Measurements from ENCODE around the gene ACSS3.
"Not testable (repeated sequence)": the region's sequence is repeated elsewhere in the genome, so short reads cannot be mapped to it uniquely, and the experiment has no call there.

Gene ACSS3, protein sequence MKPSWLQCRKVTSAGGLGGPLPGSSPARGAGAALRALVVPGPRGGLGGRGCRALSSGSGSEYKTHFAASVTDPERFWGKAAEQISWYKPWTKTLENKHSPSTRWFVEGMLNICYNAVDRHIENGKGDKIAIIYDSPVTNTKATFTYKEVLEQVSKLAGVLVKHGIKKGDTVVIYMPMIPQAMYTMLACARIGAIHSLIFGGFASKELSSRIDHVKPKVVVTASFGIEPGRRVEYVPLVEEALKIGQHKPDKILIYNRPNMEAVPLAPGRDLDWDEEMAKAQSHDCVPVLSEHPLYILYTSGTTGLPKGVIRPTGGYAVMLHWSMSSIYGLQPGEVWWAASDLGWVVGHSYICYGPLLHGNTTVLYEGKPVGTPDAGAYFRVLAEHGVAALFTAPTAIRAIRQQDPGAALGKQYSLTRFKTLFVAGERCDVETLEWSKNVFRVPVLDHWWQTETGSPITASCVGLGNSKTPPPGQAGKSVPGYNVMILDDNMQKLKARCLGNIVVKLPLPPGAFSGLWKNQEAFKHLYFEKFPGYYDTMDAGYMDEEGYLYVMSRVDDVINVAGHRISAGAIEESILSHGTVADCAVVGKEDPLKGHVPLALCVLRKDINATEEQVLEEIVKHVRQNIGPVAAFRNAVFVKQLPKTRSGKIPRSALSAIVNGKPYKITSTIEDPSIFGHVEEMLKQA

DNA sequence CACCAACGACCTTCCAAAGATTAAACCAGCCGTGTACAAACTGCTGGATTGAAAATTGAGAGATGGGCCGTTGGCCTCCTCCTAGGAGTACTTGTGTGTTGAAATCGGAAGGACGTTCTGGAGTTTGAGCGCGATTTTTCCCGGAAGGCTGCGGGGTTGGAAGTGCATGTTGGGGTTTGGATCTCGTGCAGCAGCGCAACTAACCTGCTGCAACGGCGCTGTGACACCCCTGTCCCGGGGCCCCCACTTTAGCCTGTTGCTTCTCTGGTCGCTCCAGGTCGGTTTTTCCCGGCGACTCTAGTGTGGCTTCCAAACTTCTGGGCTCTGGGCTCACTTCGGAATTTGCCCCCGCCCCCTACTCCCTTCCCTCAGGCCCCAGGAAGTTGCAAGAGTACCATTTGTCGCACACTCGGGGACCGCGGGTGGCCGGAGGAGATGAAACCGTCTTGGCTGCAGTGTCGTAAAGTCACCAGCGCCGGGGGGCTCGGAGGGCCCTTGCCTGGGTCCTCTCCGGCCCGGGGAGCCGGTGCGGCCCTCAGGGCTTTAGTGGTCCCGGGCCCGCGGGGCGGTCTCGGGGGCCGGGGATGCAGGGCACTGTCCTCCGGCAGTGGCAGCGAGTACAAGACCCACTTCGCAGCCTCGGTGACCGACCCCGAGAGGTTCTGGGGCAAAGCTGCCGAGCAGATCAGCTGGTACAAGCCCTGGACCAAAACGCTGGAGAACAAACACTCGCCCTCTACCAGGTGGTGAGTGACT, at the start of gene ACSS3:
TSS of gene ACSS3 (plus strand) at position 394 of the 756 bp plus-strand sequence. CDS start at position 436, 42 bp downstream.
- TF ChIP-seq, protein P1, sequence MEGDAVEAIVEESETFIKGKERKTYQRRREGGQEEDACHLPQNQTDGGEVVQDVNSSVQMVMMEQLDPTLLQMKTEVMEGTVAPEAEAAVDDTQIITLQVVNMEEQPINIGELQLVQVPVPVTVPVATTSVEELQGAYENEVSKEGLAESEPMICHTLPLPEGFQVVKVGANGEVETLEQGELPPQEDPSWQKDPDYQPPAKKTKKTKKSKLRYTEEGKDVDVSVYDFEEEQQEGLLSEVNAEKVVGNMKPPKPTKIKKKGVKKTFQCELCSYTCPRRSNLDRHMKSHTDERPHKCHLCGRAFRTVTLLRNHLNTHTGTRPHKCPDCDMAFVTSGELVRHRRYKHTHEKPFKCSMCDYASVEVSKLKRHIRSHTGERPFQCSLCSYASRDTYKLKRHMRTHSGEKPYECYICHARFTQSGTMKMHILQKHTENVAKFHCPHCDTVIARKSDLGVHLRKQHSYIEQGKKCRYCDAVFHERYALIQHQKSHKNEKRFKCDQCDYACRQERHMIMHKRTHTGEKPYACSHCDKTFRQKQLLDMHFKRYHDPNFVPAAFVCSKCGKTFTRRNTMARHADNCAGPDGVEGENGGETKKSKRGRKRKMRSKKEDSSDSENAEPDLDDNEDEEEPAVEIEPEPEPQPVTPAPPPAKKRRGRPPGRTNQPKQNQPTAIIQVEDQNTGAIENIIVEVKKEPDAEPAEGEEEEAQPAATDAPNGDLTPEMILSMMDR (IDR thresholded peaks at IDR 0.05; ENCODE audit: low read depth, low read length, missing control alignments), result no peak
- DNase-seq (ENCODE audit: low read depth), result no peak
- H3K4me3 ChIP-seq (ENCODE audit: low read depth, low read length), result no peak within 1 kb of the TSS

DNA sequence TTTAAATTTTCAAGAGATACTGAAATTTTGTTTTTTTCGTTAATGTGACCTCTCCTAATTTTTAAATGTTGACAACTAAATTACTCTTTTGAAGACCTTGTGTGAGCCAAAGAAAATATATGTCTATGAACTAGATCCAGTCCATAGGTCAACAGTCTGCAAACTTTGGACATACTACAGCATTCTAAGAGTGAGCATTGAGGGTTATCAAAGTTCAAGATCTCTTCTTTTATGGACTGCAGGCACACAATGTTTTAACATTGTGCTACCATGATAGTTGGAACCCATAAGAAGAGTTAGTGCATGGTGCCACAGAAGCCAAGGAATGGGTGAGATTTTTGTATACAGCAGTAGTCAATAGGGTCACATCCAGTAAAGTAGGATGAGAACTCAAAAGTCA, 43.0 kb upstream of the ACSS3 start:
- no peak for DNase-seq (ENCODE audit: low read depth)
- no peak overlapping the region for H3K4me3 ChIP-seq (ENCODE audit: low read depth, low read length)

GRCh38 chr12:81039231-81039630, 38.6 kb upstream of the ACSS3 start:
- no peak overlapping the region for H3K4me3 ChIP-seq (ENCODE audit: low read depth, low read length)
- TF ChIP-seq, protein P1 (IDR thresholded peaks at IDR 0.05; ENCODE audit: low read depth, low read length, missing control alignments), result no peak
- DNase-seq (ENCODE audit: low read depth), result no peak

More for the DNA sequence above, 43.0 kb upstream of the ACSS3 start:
- TF ChIP-seq, protein P1 (IDR thresholded peaks at IDR 0.05; ENCODE audit: low read depth, low read length, missing control alignments), result no peak

DNA sequence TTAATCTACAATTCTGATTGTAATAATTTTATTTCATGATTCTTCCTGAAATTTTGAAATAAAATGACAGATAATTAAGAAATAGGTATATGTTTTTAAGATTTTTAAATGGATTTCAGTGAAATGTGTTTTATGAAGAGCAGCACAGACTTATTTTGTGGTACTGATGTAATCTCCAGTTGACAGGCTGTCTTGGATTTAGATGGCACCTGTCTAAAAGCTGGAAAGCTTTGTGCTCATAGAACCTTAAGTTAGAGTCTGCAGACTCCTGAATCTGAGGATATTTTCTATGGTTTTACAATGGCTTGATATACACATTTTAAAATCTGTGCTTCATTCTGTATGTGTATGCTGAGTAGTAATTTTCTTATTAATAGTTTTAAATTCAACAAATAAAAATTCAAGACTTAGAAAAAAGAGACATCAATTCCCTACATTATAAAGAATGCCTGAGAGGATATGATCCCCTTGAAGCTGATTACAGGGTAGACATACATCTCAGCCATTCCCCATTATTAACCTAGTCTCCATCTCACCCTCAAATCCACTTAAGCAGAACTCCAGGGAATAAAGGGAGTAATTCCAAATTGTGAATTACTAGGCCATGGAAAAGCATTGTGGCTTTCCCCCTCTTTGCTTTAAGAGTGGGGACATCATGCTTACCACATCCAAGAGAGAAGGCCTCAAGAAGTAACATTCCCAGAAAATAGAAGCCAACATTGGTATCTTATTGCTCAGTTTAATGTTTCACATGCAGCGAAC, 33.7 kb upstream of the ACSS3 start:
- TF ChIP-seq, protein P1 (IDR thresholded peaks at IDR 0.05; ENCODE audit: low read depth, low read length, missing control alignments), result no peak

DNA sequence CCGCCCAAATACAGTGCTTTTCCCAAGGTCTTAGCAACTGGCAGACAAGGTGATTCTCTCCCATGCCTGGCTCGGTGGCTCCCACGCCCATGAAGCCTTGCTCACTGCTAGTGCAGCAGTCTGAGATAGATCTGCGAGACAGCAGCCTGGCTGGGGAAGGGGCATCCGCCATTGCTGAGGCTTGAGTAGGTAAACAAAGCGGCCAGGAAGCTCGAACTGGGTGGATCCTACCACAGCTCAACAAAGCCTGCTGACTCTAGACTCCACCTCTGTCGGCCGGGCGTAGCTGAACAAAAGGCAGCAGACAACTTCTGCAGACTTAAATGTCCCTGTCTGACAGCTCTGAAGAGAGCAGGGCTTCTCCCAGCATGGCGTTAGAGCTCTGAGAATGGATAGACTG, 12.9 kb upstream of the ACSS3 start:
- not testable (repeated sequence) for H3K4me3 ChIP-seq (ENCODE audit: low read depth, low read length); DNase-seq (ENCODE audit: low read depth)

More for the DNA sequence above, 33.7 kb upstream of the ACSS3 start:
- no peak for DNase-seq (ENCODE audit: low read depth)
- no peak overlapping the region for H3K4me3 ChIP-seq (ENCODE audit: low read depth, low read length)

GRCh38 chr12:81070846-81071245, 7.0 kb upstream of the ACSS3 start:
- TF ChIP-seq, protein P1 (IDR thresholded peaks at IDR 0.05; ENCODE audit: low read depth, low read length, missing control alignments), result no peak
- no peak overlapping the region for H3K4me3 ChIP-seq (ENCODE audit: low read depth, low read length)
- DNase-seq (ENCODE audit: low read depth), result no peak
